AG09309 (cell line): Measurements from ENCODE around the gene ST8SIA6.
"Not testable (repeated sequence)": the region's sequence is repeated elsewhere in the genome, so short reads cannot be mapped to it uniquely, and the experiment has no call there.

Experiments
- DNase-seq: peaks from one replicate; pipeline ENCODE4 v3.0.0-alpha.2; 2010; ENCODE audit warnings: low read depth
- H3K4me3 ChIP-seq: 2 replicates; pipeline ENCODE4 v1.5.1; 2011; ENCODE audit warnings: mild to moderate bottlenecking, low read depth, low read length, moderate library complexity; ENCODE audit not compliant: control insufficient read depth
- TF ChIP-seq, protein P1 (sequence below): IDR thresholded peaks from 2 replicates; pipeline ENCODE4 v1.5.1; 2011; ENCODE audit warnings: mild to moderate bottlenecking, low read depth, low read length, inconsistent platforms; ENCODE audit not compliant: insufficient read depth, control insufficient read depth; ENCODE audit errors: missing control alignments

Gene ST8SIA6, protein sequence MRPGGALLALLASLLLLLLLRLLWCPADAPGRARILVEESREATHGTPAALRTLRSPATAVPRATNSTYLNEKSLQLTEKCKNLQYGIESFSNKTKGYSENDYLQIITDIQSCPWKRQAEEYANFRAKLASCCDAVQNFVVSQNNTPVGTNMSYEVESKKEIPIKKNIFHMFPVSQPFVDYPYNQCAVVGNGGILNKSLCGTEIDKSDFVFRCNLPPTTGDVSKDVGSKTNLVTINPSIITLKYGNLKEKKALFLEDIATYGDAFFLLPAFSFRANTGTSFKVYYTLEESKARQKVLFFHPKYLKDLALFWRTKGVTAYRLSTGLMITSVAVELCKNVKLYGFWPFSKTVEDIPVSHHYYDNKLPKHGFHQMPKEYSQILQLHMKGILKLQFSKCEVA

GRCh38 chr10:17454161-17455014, at the start of gene ST8SIA6:
TSS of gene ST8SIA6 (minus strand) at chr10:17454595. CDS start at chr10:17454255, 340 bp downstream.
- peak within 1 kb of the TSS; percentile 46 for H3K4me3 ChIP-seq
- no peak for DNase-seq
- TF ChIP-seq, protein P1, sequence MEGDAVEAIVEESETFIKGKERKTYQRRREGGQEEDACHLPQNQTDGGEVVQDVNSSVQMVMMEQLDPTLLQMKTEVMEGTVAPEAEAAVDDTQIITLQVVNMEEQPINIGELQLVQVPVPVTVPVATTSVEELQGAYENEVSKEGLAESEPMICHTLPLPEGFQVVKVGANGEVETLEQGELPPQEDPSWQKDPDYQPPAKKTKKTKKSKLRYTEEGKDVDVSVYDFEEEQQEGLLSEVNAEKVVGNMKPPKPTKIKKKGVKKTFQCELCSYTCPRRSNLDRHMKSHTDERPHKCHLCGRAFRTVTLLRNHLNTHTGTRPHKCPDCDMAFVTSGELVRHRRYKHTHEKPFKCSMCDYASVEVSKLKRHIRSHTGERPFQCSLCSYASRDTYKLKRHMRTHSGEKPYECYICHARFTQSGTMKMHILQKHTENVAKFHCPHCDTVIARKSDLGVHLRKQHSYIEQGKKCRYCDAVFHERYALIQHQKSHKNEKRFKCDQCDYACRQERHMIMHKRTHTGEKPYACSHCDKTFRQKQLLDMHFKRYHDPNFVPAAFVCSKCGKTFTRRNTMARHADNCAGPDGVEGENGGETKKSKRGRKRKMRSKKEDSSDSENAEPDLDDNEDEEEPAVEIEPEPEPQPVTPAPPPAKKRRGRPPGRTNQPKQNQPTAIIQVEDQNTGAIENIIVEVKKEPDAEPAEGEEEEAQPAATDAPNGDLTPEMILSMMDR, result no peak

DNA sequence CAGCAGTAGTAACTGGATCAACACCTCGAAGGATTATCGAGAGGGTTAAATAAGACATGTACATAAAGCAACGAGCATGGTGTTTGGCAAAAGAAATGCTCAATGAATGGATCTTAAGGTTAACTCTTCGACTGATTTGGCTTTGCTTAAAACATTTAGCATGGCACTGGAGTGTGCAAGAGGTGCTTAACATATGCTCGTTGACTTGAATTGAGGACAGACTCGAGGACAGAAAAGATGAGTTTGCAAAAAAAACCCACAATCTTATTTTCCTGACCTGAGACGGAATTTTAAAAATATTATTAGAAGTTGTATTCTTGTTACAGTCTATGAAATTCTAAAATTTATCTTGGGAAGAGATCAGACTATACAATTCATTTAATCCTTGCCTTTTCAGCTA, 49.4 kb upstream of the ST8SIA6 start:
- no peak overlapping the region for H3K4me3 ChIP-seq
- no peak for DNase-seq
- TF ChIP-seq, protein P1, result no peak

- TF ChIP-seq, protein P1, result no peak
- no peak for DNase-seq
- no peak overlapping the region for H3K4me3 ChIP-seq
These were observed 48.4 kb upstream of the ST8SIA6 start for GRCh38 chr10:17502814-17503213.

GRCh38 chr10:17499014-17499413, 44.6 kb upstream of the ST8SIA6 start:
- not testable (repeated sequence) for DNase-seq

DNA sequence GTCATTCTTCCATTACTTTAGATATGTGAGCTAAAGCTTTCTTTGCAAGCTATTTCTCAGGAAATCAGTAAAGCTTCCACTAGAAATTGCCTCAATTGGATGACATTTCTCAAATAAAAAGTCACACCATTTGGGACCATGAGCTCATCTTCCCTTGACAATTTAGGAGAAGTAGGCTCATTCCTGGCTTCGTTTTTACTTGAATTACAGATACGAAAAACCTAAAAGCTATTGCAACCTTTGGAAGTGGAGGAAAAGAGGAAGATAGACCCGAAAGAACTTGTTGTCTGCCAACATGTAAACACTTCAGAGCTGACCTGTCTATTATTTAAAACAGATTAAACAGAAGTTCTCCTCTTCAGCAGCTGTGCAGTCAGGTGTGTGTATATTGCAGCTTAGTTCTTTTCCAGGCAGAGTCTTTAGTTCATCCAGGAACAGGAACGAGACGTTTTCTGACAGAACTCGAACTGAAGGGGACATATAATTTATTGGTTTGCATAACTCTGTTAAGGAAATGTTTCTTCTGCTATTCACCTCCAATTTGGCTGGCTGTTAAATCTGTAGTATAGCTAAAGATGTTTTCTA, 43.1 kb upstream of the ST8SIA6 start:
- TF ChIP-seq, protein P1, result no peak
- H3K4me3 ChIP-seq, result no peak overlapping the region
- DNase-seq, result no peak

More at GRCh38 chr10:17499014-17499413, 44.6 kb upstream of the ST8SIA6 start:
- H3K4me3 ChIP-seq, result not testable (repeated sequence)

GRCh38 chr10:17494626-17495260, 40.3 kb upstream of the ST8SIA6 start:
- TF ChIP-seq, protein P1, result no peak
- DNase-seq, result no peak
- H3K4me3 ChIP-seq, result no peak overlapping the region
